Prostate gland (tissue), 2 donors: Measurements from ENCODE around the gene GLRB. TPM values are rescaled to one million over a fixed set of nuclear protein-coding genes. Genes with fewer than 3 reads are reported as not detected.
A peak's percentile ranks its signal among the peaks of the same experiment; 100 is the strongest.
"Not testable (repeated sequence)": the region's sequence is repeated elsewhere in the genome, so short reads cannot be mapped to it uniquely, and the experiment has no call there.

Experiments used
- DNase-seq: peaks from one replicate; pipeline ENCODE4 v3.0.0-alpha.2; 2019; ENCODE audit warnings: low spot score
- H3K27ac ChIP-seq, 2 donors: fragments of 200-600 bp; sonication (generic); 2 replicates each; pipeline ENCODE4 v1.5.1; 2017 to 2019
- H3K27me3 ChIP-seq: fragments of 200-600 bp; sonication (generic); replicated peaks from 2 replicates; pipeline ENCODE4 v1.5.1; 2019; ENCODE audit not compliant: insufficient read depth
- H3K36me3 ChIP-seq, 2 donors: fragments of 200-600 bp; sonication (generic); 1 replicate in 1 of 2; 2 replicates in 1 of 2; pipeline versions ENCODE4 v1.5.1 to v1.8.1; 2017 to 2019
- H3K4me1 ChIP-seq: fragments of 200-600 bp; sonication (generic); replicated peaks from 2 replicates; pipeline ENCODE4 v1.5.1; 2019
- H3K4me3 ChIP-seq, 2 donors: fragments of 200-600 bp; sonication (generic); 2 replicates each; pipeline ENCODE4 v1.5.1; 2017 to 2019
- H3K9me3 ChIP-seq: fragments of 200-600 bp; sonication (generic); 2 replicates; pipeline ENCODE4 v1.5.1; 2017
- POLR2A ChIP-seq: fragments of 450-650 bp; IDR thresholded peaks from one replicate; pipeline ENCODE4 v1.6.1; 2016; ENCODE audit warnings: antibody characterized with exemption, mild to moderate bottlenecking
- POLR2AphosphoS5 ChIP-seq: sonication (generic); formaldehyde crosslinking; IDR thresholded peaks from one replicate; pipeline ENCODE4 v1.6.1; 2017; ENCODE audit warnings: antibody characterized with exemption
- WGBS: methylation state at CpG from one replicate; pipeline ENCODE4 v1.1.5; 2018; 5-methylcytosine and 5-hydroxymethylcytosine counted together
- intact Hi-C: fragments of 100-400 bp; cut with DNase I; formaldehyde crosslinking; loops from one replicate; pipeline ENCODE4 v1.14.2; 2022
- total RNA-seq, 2 donors: library from RNA; depleted of rRNA; stranded (reverse); fragments of >200 nt; gene quantifications; one replicate each; pipeline ENCODE4 v1.1.0, GENCODE V29; 2016
- TF ChIP-seq, protein P1 (sequence below), 4 experiments: fragments of 200-600 bp in 2 of 4; fragments of 450-650 bp in 2 of 4; sonication (generic) in 2 of 4; IDR thresholded peaks; 1 replicate in 3 of 4; 2 replicates in 1 of 4; pipeline ENCODE4 v1.5.1; 2016 to 2019; ENCODE audit warnings: antibody characterized with exemption in 4 of 4, mild to moderate bottlenecking in 2 of 4, moderate library complexity in 2 of 4

The GLRB gene
- total RNA-seq, 2 donors from 2014 or later, result 2.6 to 12.7 TPM

DNA sequence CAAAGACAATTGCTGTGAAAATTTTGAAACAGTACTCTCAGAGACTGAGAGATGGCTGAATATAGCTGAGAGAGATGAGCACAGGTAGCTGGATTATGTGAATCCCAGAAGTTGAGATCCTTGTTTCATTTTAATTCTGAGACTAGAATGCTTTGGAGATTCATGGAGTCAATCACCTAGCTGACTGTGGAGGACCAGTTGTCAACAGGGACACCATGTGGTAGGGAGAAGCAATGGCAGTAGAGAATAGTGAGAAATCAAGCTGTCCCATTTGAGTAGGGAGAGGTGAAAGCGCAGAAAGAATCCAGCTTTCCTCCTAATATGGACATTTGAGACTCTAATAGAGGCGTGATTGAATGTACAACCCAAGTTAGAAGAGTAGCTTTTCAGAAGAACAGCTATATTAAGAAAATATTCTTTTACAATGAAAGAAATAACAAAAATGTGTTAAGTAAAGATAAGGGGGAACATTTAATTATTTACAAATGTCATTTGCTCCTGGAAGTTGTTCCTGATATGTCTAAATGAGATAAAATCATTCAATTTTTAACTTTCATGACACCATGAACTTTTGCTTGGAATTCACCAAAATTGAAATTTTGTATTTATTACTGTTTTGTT, 30.3 kb upstream of the GLRB start:
- Histone ChIP-seq H3K27ac (no peak overlapping the region), H3K4me3 (no peak overlapping the region), H3K27me3 (no peaks in the 10 kb centered on the region), H3K9me3 (no peaks in the 10 kb centered on the region), H3K4me1 (no peaks in the 10 kb centered on the region), H3K36me3 (no peaks in the 10 kb centered on the region)
- WGBS, result 28% methylated on average over 2 of the region's 2 CpGs
- TF ChIP-seq POLR2AphosphoS5 (peak; percentile 52), POLR2A (no peak)
- TF ChIP-seq, protein P1, sequence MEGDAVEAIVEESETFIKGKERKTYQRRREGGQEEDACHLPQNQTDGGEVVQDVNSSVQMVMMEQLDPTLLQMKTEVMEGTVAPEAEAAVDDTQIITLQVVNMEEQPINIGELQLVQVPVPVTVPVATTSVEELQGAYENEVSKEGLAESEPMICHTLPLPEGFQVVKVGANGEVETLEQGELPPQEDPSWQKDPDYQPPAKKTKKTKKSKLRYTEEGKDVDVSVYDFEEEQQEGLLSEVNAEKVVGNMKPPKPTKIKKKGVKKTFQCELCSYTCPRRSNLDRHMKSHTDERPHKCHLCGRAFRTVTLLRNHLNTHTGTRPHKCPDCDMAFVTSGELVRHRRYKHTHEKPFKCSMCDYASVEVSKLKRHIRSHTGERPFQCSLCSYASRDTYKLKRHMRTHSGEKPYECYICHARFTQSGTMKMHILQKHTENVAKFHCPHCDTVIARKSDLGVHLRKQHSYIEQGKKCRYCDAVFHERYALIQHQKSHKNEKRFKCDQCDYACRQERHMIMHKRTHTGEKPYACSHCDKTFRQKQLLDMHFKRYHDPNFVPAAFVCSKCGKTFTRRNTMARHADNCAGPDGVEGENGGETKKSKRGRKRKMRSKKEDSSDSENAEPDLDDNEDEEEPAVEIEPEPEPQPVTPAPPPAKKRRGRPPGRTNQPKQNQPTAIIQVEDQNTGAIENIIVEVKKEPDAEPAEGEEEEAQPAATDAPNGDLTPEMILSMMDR (IDR thresholded peaks at IDR 0.05), result peak in 3 of 4 experiments; percentile 62 to 80 (median 72)
- DNase-seq, result peak; percentile 22
- intact Hi-C loops, result loop anchor here (2.0 to 10.0 kb wide), 4 partner anchors 75 to 561 kb away; partner anchors contain the start of gene PDGFC

DNA sequence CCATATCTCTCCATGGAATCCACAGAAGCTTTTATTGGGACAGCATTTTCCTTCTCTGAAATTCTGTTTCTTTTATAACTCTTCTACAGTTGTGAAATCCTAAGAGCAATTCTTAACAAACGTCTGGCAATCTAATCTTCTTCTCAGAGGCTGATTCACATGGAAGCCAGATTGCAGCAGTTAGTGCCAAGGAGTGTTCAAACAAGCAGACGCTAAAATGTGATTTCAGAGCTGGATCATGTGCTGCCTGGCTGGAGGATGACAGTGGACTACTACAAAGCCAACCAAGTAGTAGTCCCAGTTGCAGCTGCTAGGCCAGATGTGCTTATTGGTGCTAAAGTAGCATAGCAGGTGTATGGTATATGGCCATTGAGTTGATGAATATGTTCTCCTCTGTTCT, 27.7 kb upstream of the GLRB start:
- 19% methylated on average over 2 of the region's 2 CpGs for WGBS
- DNase-seq, result no peak
- intact Hi-C loops, result loop anchor here (5.0 to 10.0 kb wide), 3 partner anchors 79 to 563 kb away; no protein-coding TSS in a partner anchor
- Histone ChIP-seq H3K27me3 (no peaks in the 10 kb centered on the region), H3K36me3 (no peaks in the 10 kb centered on the region), H3K9me3 (no peaks in the 10 kb centered on the region), H3K27ac (no peak overlapping the region), H3K4me3 (no peak overlapping the region), H3K4me1 (no peaks in the 10 kb centered on the region)
- TF ChIP-seq, protein P1 (IDR thresholded peaks at IDR 0.05), result no peak
- TF ChIP-seq POLR2AphosphoS5 (no peak), POLR2A (no peak)

DNA sequence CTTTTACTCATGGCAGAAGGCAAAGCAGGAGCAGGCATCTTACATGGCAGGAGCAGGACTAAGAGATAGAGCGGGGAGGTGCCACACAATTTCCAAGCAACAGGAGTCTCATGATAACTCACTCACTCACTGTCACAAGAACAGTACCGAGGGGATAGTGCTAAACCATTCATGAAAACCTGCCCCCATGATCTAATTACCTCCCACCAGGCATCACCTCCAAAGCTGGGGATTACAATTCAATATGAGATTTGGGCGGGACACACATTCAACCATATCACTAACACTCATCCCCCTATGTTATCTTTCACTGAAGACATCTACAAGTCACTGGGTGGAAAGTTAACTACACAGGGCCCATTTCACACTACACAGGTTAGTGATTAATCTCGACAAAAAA, 25.4 kb upstream of the GLRB start:
- Histone ChIP-seq H3K9me3 (no peaks in the 10 kb centered on the region), H3K27ac (no peak overlapping the region), H3K36me3 (no peaks in the 10 kb centered on the region), H3K4me1 (no peaks in the 10 kb centered on the region), H3K27me3 (no peaks in the 10 kb centered on the region), H3K4me3 (no peak overlapping the region)
- WGBS, result 92% methylated on average over 4 of the region's 4 CpGs
- DNase-seq, result no peak
- intact Hi-C loops, result no loop called here
- TF ChIP-seq POLR2AphosphoS5, result no peak
- TF ChIP-seq, protein P1 (IDR thresholded peaks at IDR 0.05), result no peak
- TF ChIP-seq POLR2A, result no peak

DNA sequence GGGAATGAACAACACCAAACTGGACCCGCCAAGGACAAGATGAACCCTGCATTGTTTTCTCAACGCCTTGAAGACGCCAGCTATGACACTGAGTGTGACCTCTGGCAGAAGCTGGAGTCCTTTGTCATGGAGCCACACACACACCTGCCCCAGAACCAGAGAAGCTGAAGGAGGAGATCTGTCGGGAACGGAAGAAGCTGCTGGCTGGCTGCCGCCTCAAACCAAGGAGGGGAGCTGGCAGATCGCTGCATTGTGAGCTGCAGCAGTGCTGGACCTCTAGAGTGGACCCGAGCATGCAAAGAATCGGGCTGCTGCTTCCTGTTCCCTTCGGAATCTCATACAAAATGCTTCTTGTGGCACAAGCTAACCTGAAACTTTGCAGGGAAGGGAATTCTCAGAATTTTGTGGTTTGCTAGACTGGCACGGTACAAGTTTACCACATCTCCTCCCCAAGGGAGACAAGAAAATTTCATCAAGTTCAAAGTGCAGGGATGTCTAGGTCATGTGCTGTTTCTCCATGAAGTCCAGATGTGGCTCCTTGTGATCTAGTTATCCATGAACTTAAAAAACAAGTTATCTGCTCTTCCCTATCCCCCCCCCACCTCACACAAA, 23.4 kb upstream of the GLRB start:
- no peaks in the 10 kb centered on the region for H3K4me1 ChIP-seq
- 77% methylated on average over 11 of the region's 11 CpGs for WGBS
- TF ChIP-seq, protein P1 (IDR thresholded peaks at IDR 0.05), result no peak
- TF ChIP-seq POLR2AphosphoS5, result no peak
- no peak for TF ChIP-seq POLR2A
- no peak for DNase-seq
- H3K27me3 ChIP-seq, result no peaks in the 10 kb centered on the region
- intact Hi-C loops, result no loop called here
- H3K4me3 ChIP-seq, result no peak overlapping the region
- no peaks in the 10 kb centered on the region for H3K9me3 ChIP-seq
- no peaks in the 10 kb centered on the region for H3K36me3 ChIP-seq
- no peak overlapping the region for H3K27ac ChIP-seq

DNA sequence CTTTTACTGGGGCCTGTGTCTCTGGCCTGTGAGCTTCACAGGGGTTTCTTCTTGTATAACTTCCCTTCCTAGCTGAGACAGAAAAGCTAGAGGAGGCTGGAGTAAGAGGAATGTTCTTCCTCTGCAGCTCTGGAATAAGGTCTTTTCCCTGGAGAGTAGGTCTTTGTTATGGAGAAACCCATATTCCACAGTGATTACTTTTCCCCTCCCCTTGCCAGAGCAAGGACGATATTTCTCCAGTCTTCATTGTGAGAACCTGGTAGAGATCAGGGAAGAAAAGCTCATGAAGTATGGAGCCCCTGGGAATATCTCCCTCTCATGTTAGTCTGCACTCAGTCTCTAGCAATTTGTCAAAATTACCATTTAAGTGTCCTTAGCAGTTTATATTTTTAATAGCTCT, 18.7 kb upstream of the GLRB start:
- no peak for DNase-seq
- WGBS, result 35% methylated on average over 1 of the region's 1 CpG
- Histone ChIP-seq H3K4me3 (no peak overlapping the region), H3K4me1 (no peaks in the 10 kb centered on the region), H3K9me3 (no peaks in the 10 kb centered on the region), H3K27me3 (no peaks in the 10 kb centered on the region), H3K36me3 (no peaks in the 10 kb centered on the region), H3K27ac (no peak overlapping the region)
- TF ChIP-seq POLR2AphosphoS5 (no peak), POLR2A (no peak)
- TF ChIP-seq, protein P1 (IDR thresholded peaks at IDR 0.05), result no peak
- intact Hi-C loops, result no loop called here

DNA sequence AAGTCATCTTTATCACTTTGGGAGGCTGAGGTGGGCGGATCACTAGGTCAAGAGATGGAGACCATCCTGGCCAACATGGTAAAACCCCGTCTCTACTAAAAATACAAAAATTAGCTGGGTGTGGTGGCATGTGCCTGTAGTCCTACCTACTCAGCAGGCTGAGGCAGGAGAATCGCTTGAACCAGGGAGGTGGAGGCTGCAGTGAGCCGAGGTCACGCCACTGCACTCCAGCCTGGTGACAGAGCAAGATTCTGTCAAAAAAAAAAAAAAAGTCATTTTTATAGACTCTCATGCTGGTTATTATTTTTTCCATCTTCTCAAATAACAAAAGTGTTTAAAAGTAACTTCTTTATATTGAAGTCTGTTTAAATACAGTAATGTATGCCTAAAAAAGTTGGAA, 17.1 kb upstream of the GLRB start:
- DNase-seq, H3K4me3 ChIP-seq, H3K27ac ChIP-seq, H3K36me3 ChIP-seq, H3K27me3 ChIP-seq, H3K4me1 ChIP-seq, H3K9me3 ChIP-seq, intact Hi-C loops: not testable (repeated sequence)
- 92% methylated on average over 5 of the region's 5 CpGs for WGBS
